Measurements from ENCODE around the gene MNX1. TPM values are rescaled to one million over a fixed set of nuclear protein-coding genes. Genes with fewer than 3 reads are reported as not detected.

The MNX1 gene
- total and polyA plus RNA-seq, 10 of the 15 experiments (the other 5 are each of a cell fraction or from before 2014, with no cell fraction given), result 0.22 to 2.7 (median 1.3) TPM; not detected in 1

GRCh38 chr7:157016352-157017041, 6.0 kb upstream of the MNX1 start (continued):
- TF ChIP-seq EZH2 (IDR thresholded peaks at IDR 0.05; ENCODE audit: borderline replicate concordance, control insufficient read depth, low read depth, low read length), result no peak
- TF ChIP-seq ZBTB4 (CRISPR knock-in tag; IDR thresholded peaks at IDR 0.05), result no peak

GRCh38 chr7:157016024-157016351, 5.5 kb upstream of the MNX1 start:
- H4K20me1 ChIP-seq (ENCODE audit: control insufficient read depth, insufficient read depth), result no peaks in the 10 kb centered on the region
- ChIA-PET CTCF (interaction anchor here (1.0 to 1.5 kb wide), 3 partner anchors 9 to 120 kb away, joined by 3 to 4 read pairs (median 3); no protein-coding TSS in a partner anchor), RAD21 (ENCODE audit: unreplicated experiment) (interaction anchor here (0.5 to 1.3 kb wide), 3 partner anchors 98 to 1201 kb away, joined by 3 to 5 read pairs (median 3); no protein-coding TSS in a partner anchor), POLR2A (interaction anchor here (0.5 kb wide), 2 partner anchors 119 to 122 kb away, joined by 3 to 4 read pairs; no protein-coding TSS in a partner anchor), SMC1A (ENCODE audit: uncharacterized antibody, unreplicated experiment) (interaction anchor here (1.2 kb wide), 2 partner anchors 16 to 54 kb away, joined by 3 to 6 read pairs; no protein-coding TSS in a partner anchor)
- H3K4me3 ChIP-seq, result 0 out of 2 replicates have a peak overlapping the region, but pooled peaks have one; percentile 3
- in situ Hi-C loops (cut with MboI), result no loop called here
- H3K9me3 ChIP-seq (replicated peaks; ENCODE audit: control insufficient read depth, insufficient read depth, low read length), result no peaks in the 10 kb centered on the region; the same call in 2 of the 3 replicates
- no peak for TF ChIP-seq NR2F1 (conservative IDR thresholded peaks at IDR 0.05)
- TF ChIP-seq ZZZ3 (IDR thresholded peaks at IDR 0.05; ENCODE audit: control insufficient read depth, insufficient read length, low read depth), result no peak
- TF ChIP-seq NRF1 (conservative IDR thresholded peaks at IDR 0.05; ENCODE audit: low read depth, low read length), result no peak
- no peak for TF ChIP-seq PAX8 (IDR thresholded peaks at IDR 0.05)
- no peak for TF ChIP-seq USF1 (IDR thresholded peaks at IDR 0.05; ENCODE audit: borderline replicate concordance, extremely low read length, insufficient read depth, low read depth, low read length)
- TF ChIP-seq NBN (IDR thresholded peaks at IDR 0.05), result no peak
- TF ChIP-seq TBL1XR1 (IDR thresholded peaks at IDR 0.05; ENCODE audit: low read depth, low read length), result no peak
- TF ChIP-seq MLLT1 (IDR thresholded peaks at IDR 0.05), result no peak
- no peak for TF ChIP-seq BACH1 (IDR thresholded peaks at IDR 0.05; ENCODE audit: borderline replicate concordance)
- TF ChIP-seq NKRF (conservative IDR thresholded peaks at IDR 0.05), result no peak
- no peaks in the 10 kb centered on the region for H3K79me2 ChIP-seq (ENCODE audit: control insufficient read depth, insufficient read depth, low read length)
- DNase-seq (ENCODE audit: low read depth, low spot score) (no peak), ATAC-seq (peak; percentile 12), FAIRE-seq (no peak)
- BruUV-seq (replicated peaks), result no TSS peak
- H3K4me1 ChIP-seq (ENCODE audit: control insufficient read depth, insufficient read depth, low read length), result peaks cover 41% of the 10 kb centered on the region
- H3K27ac ChIP-seq (ENCODE audit: control insufficient read depth, insufficient read depth), result no peak overlapping the region
- H2AFZ ChIP-seq (ENCODE audit: control insufficient read depth, low read depth, low read length), result peak overlapping the region; percentile 22
- H3K36me3 ChIP-seq (ENCODE audit: control insufficient read depth in 2 of 2, insufficient read depth in 2 of 2, low read length in 1 of 2), result no peaks in the 10 kb centered on the region
- WGBS (ENCODE audit: insufficient coverage, insufficient replicate concordance, low lambda C conversion rate, missing lambda C conversion rate), result 22% methylated on average over 11 of the region's 11 CpGs
- peak overlapping the region; percentile 52 for H3K4me2 ChIP-seq (ENCODE audit: control insufficient read depth, insufficient read depth)
- intact Hi-C loops (cut with micrococcal nuclease; ENCODE audit: unreplicated experiment), result loop anchor here (10.0 kb wide), 2 partner anchors 121 to 339 kb away; partner anchors contain the start of gene LMBR1
- H3K9ac ChIP-seq (ENCODE audit: control insufficient read depth, insufficient read depth, low read length), result no peak overlapping the region
- H3K27me3 ChIP-seq (replicated peaks in 1 of 2; ENCODE audit: control insufficient read depth in 2 of 2, insufficient read depth in 2 of 2, low read length in 1 of 2), result peaks cover 11 to 14% of the 10 kb centered on the region in 2 experiments
